ENCODE results near the gene SEMA3A. TPM values are rescaled to one million over a fixed set of nuclear protein-coding genes. Genes with fewer than 3 reads are reported as not detected.
"Not testable (repeated sequence)": the region's sequence is repeated elsewhere in the genome, so short reads cannot be mapped to it uniquely, and the experiment has no call there.

The SEMA3A gene
- total RNA-seq, 2 experiments from 2014 or later = 0.50 to 0.60 TPM

GRCh38 chr7:84218681-84219080 is 24.1 kb upstream of the SEMA3A start:
- no peaks in the 10 kb centered on the region for H3K27me3 Mint-ChIP-seq
- H3K9me3 ChIP-seq (ENCODE audit: control insufficient read depth in 1 of 2, insufficient read depth in 1 of 2, low read length in 2 of 2) = no peaks in the 10 kb centered on the region
- ChIA-PET CTCF (no interaction called here), POLR2A (no interaction called here)
- H3K27ac Mint-ChIP-seq = no peak overlapping the region
- no peaks in the 10 kb centered on the region for H3K36me3 ChIP-seq (ENCODE audit: insufficient read depth, low read length)
- no peak for TF ChIP-seq CTCF (IDR thresholded peaks at IDR 0.05)
- DNase-seq (no peak), ATAC-seq (ENCODE audit: poor library complexity) (no peak)
- H3K9me3 Mint-ChIP-seq = no peaks in the 10 kb centered on the region
- H3K4me3 ChIP-seq (ENCODE audit: low read length) = no peak overlapping the region
- no peaks in the 10 kb centered on the region for H3K27me3 ChIP-seq (ENCODE audit: control insufficient read depth in 1 of 2, insufficient read depth in 2 of 2, low read length in 2 of 2)
- intact Hi-C loops (cut with DNase I, micrococcal nuclease) = no loop called here
- no peaks in the 10 kb centered on the region for H3K36me3 Mint-ChIP-seq (ENCODE audit: low read depth)
- no peak overlapping the region for H3K4me3 Mint-ChIP-seq
- H3K4me1 ChIP-seq (ENCODE audit: insufficient read depth, low read length) = no peaks in the 10 kb centered on the region
- no peak overlapping the region for H3K27ac ChIP-seq (ENCODE audit: low read depth in 1 of 2, low read length in 2 of 2)
- no peaks in the 10 kb centered on the region for H3K4me1 Mint-ChIP-seq (ENCODE audit: low read depth)

GRCh38 chr7:84216472-84216871 is 21.9 kb upstream of the SEMA3A start:
- Histone ChIP-seq H3K27me3 (ENCODE audit: control insufficient read depth in 1 of 2, insufficient read depth in 2 of 2, low read length in 2 of 2) (no peaks in the 10 kb centered on the region), H3K27ac (ENCODE audit: low read depth in 1 of 2, low read length in 2 of 2) (no peak overlapping the region), H3K36me3 (ENCODE audit: insufficient read depth, low read length) (no peaks in the 10 kb centered on the region), H3K9me3 (ENCODE audit: control insufficient read depth in 1 of 2, insufficient read depth in 1 of 2, low read length in 2 of 2) (no peaks in the 10 kb centered on the region), H3K4me1 (ENCODE audit: insufficient read depth, low read length) (no peaks in the 10 kb centered on the region), H3K4me3 (ENCODE audit: low read length) (no peak overlapping the region)
- CTCF ChIA-PET = no interaction called here
- Mint-ChIP-seq H3K27me3 (no peaks in the 10 kb centered on the region), H3K4me3 (no peak overlapping the region), H3K36me3 (ENCODE audit: low read depth) (no peaks in the 10 kb centered on the region), H3K27ac (no peak overlapping the region), H3K4me1 (ENCODE audit: low read depth) (no peaks in the 10 kb centered on the region), H3K9me3 (no peaks in the 10 kb centered on the region)
- no peak for TF ChIP-seq CTCF (IDR thresholded peaks at IDR 0.05)
- DNase-seq (no peak), ATAC-seq (ENCODE audit: poor library complexity) (no peak)
- POLR2A ChIA-PET = no interaction called here
- intact Hi-C loops (cut with DNase I, micrococcal nuclease) = no loop called here

GRCh38 chr7:84214757-84215156 is 20.2 kb upstream of the SEMA3A start:
- H3K27ac ChIP-seq (ENCODE audit: low read depth in 1 of 2, low read length in 2 of 2); H3K4me3 Mint-ChIP-seq; H3K9me3 ChIP-seq (ENCODE audit: control insufficient read depth in 1 of 2, insufficient read depth in 1 of 2, low read length in 2 of 2); H3K27me3 Mint-ChIP-seq; H3K27ac Mint-ChIP-seq; CTCF ChIA-PET; ATAC-seq (ENCODE audit: poor library complexity); H3K36me3 Mint-ChIP-seq (ENCODE audit: low read depth); H3K36me3 ChIP-seq (ENCODE audit: insufficient read depth, low read length); H3K4me3 ChIP-seq (ENCODE audit: low read length); H3K9me3 Mint-ChIP-seq; H3K4me1 Mint-ChIP-seq (ENCODE audit: low read depth); H3K27me3 ChIP-seq (ENCODE audit: control insufficient read depth in 1 of 2, insufficient read depth in 2 of 2, low read length in 2 of 2); intact Hi-C loops (cut with DNase I, micrococcal nuclease); H3K4me1 ChIP-seq (ENCODE audit: insufficient read depth, low read length); POLR2A ChIA-PET; DNase-seq: not testable (repeated sequence)

GRCh38 chr7:84210301-84210700 is 15.7 kb upstream of the SEMA3A start:
- no peak for ATAC-seq (ENCODE audit: poor library complexity)

More at GRCh38 chr7:84210301-84210700, 15.7 kb upstream of the SEMA3A start:
- Histone ChIP-seq H3K27ac (ENCODE audit: low read depth in 1 of 2, low read length in 2 of 2) (no peak overlapping the region), H3K27me3 (ENCODE audit: control insufficient read depth in 1 of 2, insufficient read depth in 2 of 2, low read length in 2 of 2) (no peaks in the 10 kb centered on the region), H3K4me1 (ENCODE audit: insufficient read depth, low read length) (no peaks in the 10 kb centered on the region), H3K4me3 (ENCODE audit: low read length) (no peak overlapping the region), H3K36me3 (ENCODE audit: insufficient read depth, low read length) (no peaks in the 10 kb centered on the region), H3K9me3 (ENCODE audit: control insufficient read depth in 1 of 2, insufficient read depth in 1 of 2, low read length in 2 of 2) (peaks cover 0 to 4% of the 10 kb centered on the region in 2 experiments)
- CTCF ChIA-PET = no interaction called here
- intact Hi-C loops (cut with DNase I, micrococcal nuclease) = no loop called here
- no peak overlapping the region for H3K27ac Mint-ChIP-seq
- POLR2A ChIA-PET = no interaction called here
- H3K36me3 Mint-ChIP-seq (ENCODE audit: low read depth) = no peaks in the 10 kb centered on the region
- H3K4me1 Mint-ChIP-seq (ENCODE audit: low read depth) = no peaks in the 10 kb centered on the region
- no peak for TF ChIP-seq CTCF (IDR thresholded peaks at IDR 0.05)
- DNase-seq = no peak
- no peaks in the 10 kb centered on the region for H3K9me3 Mint-ChIP-seq
- H3K4me3 Mint-ChIP-seq = no peak overlapping the region
- H3K27me3 Mint-ChIP-seq = no peaks in the 10 kb centered on the region

All from CD4-positive, alpha-beta T cell (primary cell).